WERI-Rb-1 (cell line): ENCODE data around the gene KRT1.

Experiments
- DNase-seq: peaks from one replicate; pipeline ENCODE4 v3.0.0-alpha.2; 2020
- H3K27ac ChIP-seq: fragments of 250-450 bp; sonication (Bioruptor Pico); 2 replicates; pipeline ENCODE4 v1.5.1; 2020; ENCODE audit warnings: mild to moderate bottlenecking, moderate library complexity
- H3K27me3 ChIP-seq: fragments of 250-450 bp; sonication (Bioruptor Pico); 2 replicates; pipeline ENCODE4 v1.5.1; 2021; ENCODE audit warnings: mild to moderate bottlenecking, low read depth, moderate library complexity; ENCODE audit not compliant: insufficient read depth, severe bottlenecking
- H3K36me3 ChIP-seq: fragments of 250-450 bp; sonication (Bioruptor Pico); 2 replicates; pipeline ENCODE4 v1.5.1; 2020; ENCODE audit warnings: mild to moderate bottlenecking, moderate library complexity
- H3K4me3 ChIP-seq: 2 replicates; pipeline ENCODE4 v1.5.1; 2011; ENCODE audit warnings: low read depth, mild to moderate bottlenecking, control low read depth, low read length
- H3K9me3 ChIP-seq: fragments of 250-450 bp; sonication (Bioruptor Pico); 2 replicates; pipeline ENCODE4 v1.5.1; 2021; ENCODE audit warnings: mild to moderate bottlenecking, moderate library complexity; ENCODE audit not compliant: severe bottlenecking
- CTCF ChIP-seq: IDR thresholded peaks from 2 replicates; pipeline ENCODE4 v1.5.1; 2011; ENCODE audit warnings: low read depth, mild to moderate bottlenecking, control low read depth, inconsistent platforms, low read length

KRT1 gene

GRCh38 chr12:52658196-52658595, 22.0 kb downstream of the KRT1 start:
- Histone ChIP-seq H3K4me3 (no peak overlapping the region), H3K9me3 (no peaks in the 10 kb centered on the region), H3K27ac (no peak overlapping the region), H3K27me3 (peaks cover 91% of the 10 kb centered on the region), H3K36me3 (no peaks in the 10 kb centered on the region)
- no peak for DNase-seq
- TF ChIP-seq CTCF, result no peak

GRCh38 chr12:52657250-52657902, 22.8 kb downstream of the KRT1 start:
- no peak for TF ChIP-seq CTCF
- H3K36me3 ChIP-seq, result no peaks in the 10 kb centered on the region
- H3K27me3 ChIP-seq, result peaks cover 91% of the 10 kb centered on the region
- no peak overlapping the region for H3K4me3 ChIP-seq
- DNase-seq, result no peak
- no peak overlapping the region for H3K27ac ChIP-seq
- no peaks in the 10 kb centered on the region for H3K9me3 ChIP-seq

- no peak for DNase-seq
- Histone ChIP-seq H3K27ac (no peak overlapping the region), H3K27me3 (peaks cover 91% of the 10 kb centered on the region), H3K36me3 (no peaks in the 10 kb centered on the region), H3K9me3 (no peaks in the 10 kb centered on the region), H3K4me3 (no peak overlapping the region)
- TF ChIP-seq CTCF, result no peak
Observed at GRCh38 chr12:52656616-52657015, 23.6 kb downstream of the KRT1 start.

GRCh38 chr12:52655720-52656124, 24.5 kb downstream of the KRT1 start:
- no peak for DNase-seq
- H3K27ac ChIP-seq, result no peak overlapping the region
- no peaks in the 10 kb centered on the region for H3K9me3 ChIP-seq
- TF ChIP-seq CTCF, result no peak
- H3K36me3 ChIP-seq, result no peaks in the 10 kb centered on the region
- no peak overlapping the region for H3K4me3 ChIP-seq
- peaks cover 91% of the 10 kb centered on the region for H3K27me3 ChIP-seq

GRCh38 chr12:52655251-52655650, 25.0 kb downstream of the KRT1 start:
- H3K4me3 ChIP-seq, result no peak overlapping the region
- DNase-seq, result no peak
- no peaks in the 10 kb centered on the region for H3K36me3 ChIP-seq
- H3K9me3 ChIP-seq, result no peaks in the 10 kb centered on the region
- TF ChIP-seq CTCF, result no peak
- peaks cover 91% of the 10 kb centered on the region for H3K27me3 ChIP-seq
- H3K27ac ChIP-seq, result no peak overlapping the region

GRCh38 chr12:52651726-52652261, 28.4 kb downstream of the KRT1 start, which contains the start of gene KRT2:
KRT2 (minus strand) TSS chr12:52652211; CDS start chr12:52652142, 69 bp downstream.
- TF ChIP-seq CTCF, result no peak
- no peak for DNase-seq
- Histone ChIP-seq H3K4me3 (no peak within 1 kb of the TSS), H3K36me3 (no peaks in the 10 kb centered on the region), H3K27ac (no peak within 1 kb of the TSS), H3K9me3 (no peaks in the 10 kb centered on the region), H3K27me3 (peaks cover 91% of the 10 kb centered on the region)
